ENCODE measurements around the gene RIN1. TPM values are rescaled to one million over a fixed set of nuclear protein-coding genes. Genes with fewer than 3 reads are reported as not detected.
A peak's percentile ranks its signal among the peaks of the same experiment; 100 is the strongest.
"Not testable (repeated sequence)": the region's sequence is repeated elsewhere in the genome, so short reads cannot be mapped to it uniquely, and the experiment has no call there.

Gene RIN1
- total RNA-seq, 1 donor = 4.8 TPM

DNA sequence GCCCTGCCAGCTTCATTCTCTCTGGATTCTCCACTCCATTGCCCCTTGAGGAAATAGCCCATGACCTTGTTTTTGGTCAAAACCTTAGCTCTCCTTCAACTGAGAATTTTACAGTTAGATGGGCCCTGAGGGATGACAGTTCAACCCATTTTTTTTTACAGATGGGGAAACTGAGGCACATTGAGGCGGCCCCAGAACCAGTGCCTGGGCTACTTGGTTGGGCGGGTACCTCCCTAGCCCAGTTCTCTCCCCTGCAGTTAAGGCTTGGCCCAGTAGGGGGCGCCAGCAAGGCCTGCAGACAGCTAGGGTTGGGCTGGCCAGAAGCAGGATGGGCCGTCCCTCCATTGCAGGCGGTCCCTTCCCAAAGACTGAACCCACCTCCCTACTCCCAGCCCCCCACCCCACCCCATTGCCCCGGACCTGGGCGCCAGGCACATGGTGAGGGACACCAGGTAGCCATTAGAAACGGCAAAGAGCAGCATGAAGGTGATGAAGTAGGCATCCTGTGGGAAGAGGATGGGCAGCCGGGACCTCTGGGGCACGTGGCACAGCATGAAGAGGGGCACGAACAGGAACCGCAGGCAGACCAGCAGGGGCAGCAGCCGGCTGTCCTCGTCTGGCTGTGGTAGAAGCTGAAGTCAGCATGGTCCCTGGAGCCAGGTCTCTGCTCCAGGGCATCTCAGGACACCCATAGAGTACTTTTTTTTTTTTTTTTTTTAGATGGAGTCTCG lies 27.7 kb upstream of the RIN1 start:
- Histone ChIP-seq H3K27me3 (ENCODE audit: insufficient read depth, low read length) (no peaks in the 10 kb centered on the region), H3K9me3 (ENCODE audit: low read depth, low read length) (no peaks in the 10 kb centered on the region), H3K4me1 (ENCODE audit: insufficient read depth, low read length) (no peaks in the 10 kb centered on the region), H3K4me3 (ENCODE audit: low read length) (no peak overlapping the region)

DNA sequence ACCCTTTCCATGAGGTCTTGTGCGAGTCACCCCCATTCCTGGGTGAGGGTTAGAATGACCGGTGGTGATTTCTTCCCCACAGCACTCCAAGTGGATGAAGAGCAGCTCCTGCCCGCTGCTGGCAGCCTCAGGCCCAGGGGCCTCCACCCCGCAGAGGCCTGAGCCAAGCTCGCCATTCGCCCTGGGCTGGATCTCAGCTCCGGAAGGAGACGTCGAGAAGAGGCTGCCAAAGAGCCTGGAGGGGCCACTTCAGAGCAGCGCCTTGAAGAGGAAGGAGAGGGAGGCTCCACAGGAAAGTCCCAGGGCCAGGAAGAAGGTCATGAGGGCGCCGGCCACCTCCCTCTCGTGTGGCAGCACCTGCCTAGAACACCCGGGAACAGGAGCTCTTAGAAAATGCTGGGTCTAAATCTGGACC lies 27.0 kb upstream of the RIN1 start:
- Histone ChIP-seq H3K27me3 (ENCODE audit: insufficient read depth, low read length) (no peaks in the 10 kb centered on the region), H3K4me1 (ENCODE audit: insufficient read depth, low read length) (no peaks in the 10 kb centered on the region), H3K9me3 (ENCODE audit: low read depth, low read length) (no peaks in the 10 kb centered on the region), H3K4me3 (ENCODE audit: low read length) (no peak overlapping the region)

DNA sequence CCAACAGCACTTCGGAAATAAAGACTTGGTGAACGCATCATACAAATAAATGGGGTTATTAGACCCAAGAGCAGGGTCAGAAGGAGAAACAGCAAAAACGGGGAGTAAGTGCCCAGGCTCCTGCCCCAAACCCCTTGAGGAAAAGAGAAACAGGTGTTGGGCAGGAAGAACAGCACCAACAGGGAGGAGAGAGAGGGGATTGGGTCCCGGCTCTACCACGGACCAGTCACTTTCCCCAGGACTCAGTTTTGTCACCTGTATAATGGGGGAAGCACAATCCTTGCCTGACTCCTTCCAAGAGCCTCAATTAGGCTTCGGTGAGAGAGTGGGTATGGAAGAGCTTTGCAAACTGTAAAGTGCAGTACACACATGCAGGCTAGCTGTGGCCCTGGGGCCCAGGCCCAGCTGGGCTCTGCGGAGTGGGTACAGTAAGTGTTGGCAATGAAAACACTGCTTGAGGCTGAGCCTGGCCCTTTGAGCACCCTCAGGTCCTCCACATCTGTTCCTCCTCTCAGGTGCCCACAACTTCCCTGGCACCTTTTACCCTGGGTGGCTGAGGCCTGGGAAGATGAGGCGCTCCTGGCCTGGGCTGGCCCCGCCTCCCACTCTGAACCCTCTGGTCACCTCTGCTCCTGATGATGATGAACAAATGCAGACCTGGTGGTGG lies 26.4 kb upstream of the RIN1 start:
- H3K27me3 ChIP-seq (ENCODE audit: insufficient read depth, low read length) = no peaks in the 10 kb centered on the region
- H3K4me3 ChIP-seq (ENCODE audit: low read length) = no peak overlapping the region
- H3K4me1 ChIP-seq (ENCODE audit: insufficient read depth, low read length) = no peaks in the 10 kb centered on the region
- H3K9me3 ChIP-seq (ENCODE audit: low read depth, low read length) = no peaks in the 10 kb centered on the region

DNA sequence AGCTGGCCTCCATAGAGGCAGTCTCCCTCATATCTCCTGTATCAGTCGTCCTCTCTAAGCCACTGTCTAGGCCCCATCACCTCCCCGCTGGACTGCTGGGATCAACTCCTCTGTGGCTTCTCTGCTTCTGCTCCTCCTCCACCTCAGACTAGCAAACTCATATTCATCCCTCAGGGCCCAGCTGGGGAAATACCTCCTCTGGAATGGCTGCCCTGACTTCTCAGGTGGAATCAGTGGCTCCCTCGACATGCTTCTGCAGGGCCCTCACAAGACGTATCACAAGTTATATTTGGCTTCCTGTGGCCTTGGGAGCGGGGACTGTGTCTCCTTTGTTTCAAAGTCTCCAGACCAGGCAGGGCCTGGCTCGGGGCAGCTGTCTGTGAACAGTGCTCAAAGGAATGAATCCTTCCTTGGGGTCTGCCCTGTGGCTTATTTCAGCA lies 25.3 kb upstream of the RIN1 start:
- Histone ChIP-seq H3K4me1 (ENCODE audit: insufficient read depth, low read length) (no peaks in the 10 kb centered on the region), H3K9me3 (ENCODE audit: low read depth, low read length) (no peaks in the 10 kb centered on the region), H3K27me3 (ENCODE audit: insufficient read depth, low read length) (no peaks in the 10 kb centered on the region), H3K4me3 (ENCODE audit: low read length) (no peak overlapping the region)

DNA sequence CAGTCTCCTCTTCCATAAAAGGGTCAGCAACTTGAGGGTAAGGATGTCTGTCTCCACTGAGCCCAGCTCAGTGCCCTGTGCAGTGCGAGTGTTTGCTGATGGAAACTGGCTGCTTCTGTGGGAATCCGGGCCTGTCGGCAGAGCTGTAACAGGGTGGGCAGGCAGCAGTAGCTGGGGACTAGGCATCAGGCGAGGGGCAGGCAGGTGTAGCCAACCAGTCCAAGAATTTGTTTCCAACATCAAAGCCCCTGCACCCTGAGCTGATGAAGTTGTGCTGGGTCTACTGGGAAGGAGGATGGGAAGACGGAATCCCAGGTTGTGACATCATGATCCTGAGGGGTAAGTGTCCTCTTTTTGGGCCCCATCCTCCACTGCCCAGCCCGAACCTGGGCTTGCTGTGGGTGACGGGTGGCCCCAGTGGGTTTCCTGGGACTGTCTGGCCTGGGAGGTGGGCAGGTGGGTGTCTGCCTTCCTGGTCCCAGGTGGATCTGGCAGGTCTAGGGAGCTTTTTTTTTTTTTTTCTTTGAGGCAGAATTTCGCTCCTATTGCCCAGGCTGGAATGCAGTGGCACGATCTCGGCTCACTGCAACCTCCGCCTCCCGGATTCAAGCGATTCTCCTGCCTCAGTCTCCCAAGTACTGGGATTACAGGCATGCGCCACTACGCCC lies 24.3 kb upstream of the RIN1 start:
- no peaks in the 10 kb centered on the region for H3K27me3 ChIP-seq (ENCODE audit: insufficient read depth, low read length)
- H3K4me1 ChIP-seq (ENCODE audit: insufficient read depth, low read length) = no peaks in the 10 kb centered on the region
- H3K4me3 ChIP-seq (ENCODE audit: low read length) = no peak overlapping the region
- no peaks in the 10 kb centered on the region for H3K9me3 ChIP-seq (ENCODE audit: low read depth, low read length)

DNA sequence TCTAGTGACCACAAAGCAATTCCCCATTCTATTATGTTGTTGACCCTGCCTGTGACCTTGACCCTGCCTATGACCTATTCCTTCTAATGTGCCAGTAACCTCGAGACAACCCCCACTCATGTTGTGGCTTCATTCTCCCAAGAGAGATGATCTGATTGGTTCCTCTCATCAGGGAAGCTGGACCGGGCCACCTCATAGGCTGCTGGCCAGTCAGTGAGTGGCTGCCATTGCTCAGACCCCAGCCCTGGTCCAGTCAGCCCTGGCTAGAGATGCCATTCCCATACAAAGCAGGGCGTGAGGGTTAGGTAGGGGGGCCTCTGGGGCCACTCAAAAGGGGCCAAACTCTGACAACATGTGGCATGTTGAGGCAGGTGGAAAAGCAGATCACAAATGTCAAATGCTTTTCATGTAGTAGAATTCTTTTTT lies 23.4 kb upstream of the RIN1 start:
- Histone ChIP-seq H3K9me3 (ENCODE audit: low read depth, low read length) (no peaks in the 10 kb centered on the region), H3K27me3 (ENCODE audit: insufficient read depth, low read length) (no peaks in the 10 kb centered on the region), H3K4me3 (ENCODE audit: low read length) (no peak overlapping the region), H3K4me1 (ENCODE audit: insufficient read depth, low read length) (no peaks in the 10 kb centered on the region)

DNA sequence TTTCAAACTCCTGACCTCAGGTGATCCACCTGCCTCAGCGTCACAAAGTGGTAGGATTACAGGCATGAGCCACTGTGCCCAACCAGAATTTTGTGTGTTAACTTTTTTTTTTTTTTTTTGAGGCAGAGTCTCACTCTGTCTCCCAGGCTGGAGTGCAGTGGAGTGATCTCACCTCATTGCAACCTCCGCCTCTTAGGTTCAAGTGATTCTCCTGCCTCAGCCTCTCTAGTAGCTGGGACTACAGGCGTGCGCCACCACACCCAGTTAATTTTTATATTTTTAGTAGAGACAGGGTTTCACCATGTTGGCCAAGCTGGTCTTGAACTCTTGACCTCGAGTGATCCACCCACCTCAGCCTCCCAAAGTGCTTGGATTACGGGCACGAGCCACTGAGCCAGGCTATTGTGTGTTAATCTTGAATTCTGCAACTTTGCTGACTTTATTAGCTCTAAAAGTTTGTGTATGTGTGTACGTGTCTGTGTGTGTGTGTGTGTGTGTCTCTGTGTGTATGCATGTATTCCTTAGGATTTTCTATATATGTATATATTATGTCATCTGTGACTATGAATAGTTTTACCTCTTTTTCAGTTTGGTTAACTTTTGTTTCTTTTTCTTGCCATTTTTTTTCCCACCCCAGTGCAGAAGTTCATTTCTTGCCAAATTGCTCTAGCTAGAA lies 14.5 kb upstream of the RIN1 start:
- not testable (repeated sequence) for H3K9me3 ChIP-seq (ENCODE audit: low read depth, low read length); H3K27me3 ChIP-seq (ENCODE audit: insufficient read depth, low read length); H3K4me3 ChIP-seq (ENCODE audit: low read length)
- peaks cover 22% of the 10 kb centered on the region for H3K4me1 ChIP-seq (ENCODE audit: insufficient read depth, low read length)

DNA sequence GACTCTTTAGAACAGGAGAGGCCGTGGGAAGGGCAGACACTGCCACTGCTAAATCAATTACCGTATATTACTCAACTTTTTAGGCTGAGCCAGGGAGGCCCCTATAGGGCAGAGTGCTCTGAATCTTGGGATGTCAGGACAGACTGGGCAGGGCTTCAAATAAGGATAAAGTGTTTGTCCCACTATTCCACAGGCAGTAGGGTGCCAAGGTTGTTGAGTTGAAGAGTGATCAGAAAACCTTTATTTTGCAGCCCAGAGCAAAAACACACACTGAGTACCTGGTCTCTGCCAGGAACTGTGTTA lies 12.8 kb upstream of the RIN1 start:
- Histone ChIP-seq H3K27me3 (ENCODE audit: insufficient read depth, low read length) (no peaks in the 10 kb centered on the region), H3K4me1 (ENCODE audit: insufficient read depth, low read length) (peaks cover 36% of the 10 kb centered on the region), H3K4me3 (ENCODE audit: low read length) (no peak overlapping the region), H3K9me3 (ENCODE audit: low read depth, low read length) (no peaks in the 10 kb centered on the region)

DNA sequence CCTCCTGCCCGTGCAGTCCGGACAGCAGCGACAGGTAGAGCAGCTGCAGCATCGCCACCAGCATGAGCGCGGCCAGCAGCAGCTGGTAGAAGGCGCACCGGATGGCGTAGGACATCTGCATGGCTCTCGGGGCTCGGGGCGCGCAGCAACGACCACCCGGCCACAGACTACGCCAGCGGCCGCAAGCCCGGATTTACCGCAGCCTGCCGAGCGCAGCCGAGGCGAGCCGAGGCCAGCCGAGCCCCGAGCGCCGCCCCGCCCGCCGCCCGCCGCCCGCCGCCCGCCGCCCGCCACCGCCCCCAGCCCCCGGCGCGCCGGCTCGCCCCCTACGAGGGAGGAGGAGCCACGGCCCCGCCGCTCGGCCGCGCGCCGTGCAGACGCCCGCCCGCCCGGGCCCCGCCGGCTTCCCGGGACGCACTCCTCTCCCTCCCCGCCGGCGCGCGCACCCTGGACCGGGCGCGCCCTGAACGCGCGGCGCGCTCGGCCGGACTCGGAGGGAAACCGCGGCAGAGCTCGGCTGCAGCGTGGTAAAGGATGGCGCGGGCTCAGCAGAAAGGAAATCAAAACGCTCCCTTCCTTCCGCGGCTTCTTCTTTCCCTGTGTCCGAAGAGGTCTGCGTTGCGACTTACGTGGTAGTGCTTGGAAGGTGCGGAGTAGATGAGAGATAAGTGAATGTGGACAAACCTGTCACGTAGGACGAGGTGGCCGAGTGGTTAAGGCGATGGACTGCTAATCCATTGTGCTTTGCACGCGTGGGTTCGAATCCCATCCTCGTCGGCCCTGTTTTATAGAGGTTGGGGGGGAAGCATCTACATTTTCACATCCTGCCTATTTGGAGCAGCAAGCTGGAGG lies 11.4 kb upstream of the RIN1 start, which contains the start of gene B4GAT1:
Gene B4GAT1 (minus strand): TSS at position 205 of the 852 bp plus-strand sequence. CDS start 84 bp downstream, at position 121.
- H3K9me3 ChIP-seq (ENCODE audit: low read depth, low read length) = no peaks in the 10 kb centered on the region
- H3K4me1 ChIP-seq (ENCODE audit: insufficient read depth, low read length) = peaks cover 46% of the 10 kb centered on the region
- H3K4me3 ChIP-seq (ENCODE audit: low read length) = peak within 1 kb of the TSS; percentile 61

DNA sequence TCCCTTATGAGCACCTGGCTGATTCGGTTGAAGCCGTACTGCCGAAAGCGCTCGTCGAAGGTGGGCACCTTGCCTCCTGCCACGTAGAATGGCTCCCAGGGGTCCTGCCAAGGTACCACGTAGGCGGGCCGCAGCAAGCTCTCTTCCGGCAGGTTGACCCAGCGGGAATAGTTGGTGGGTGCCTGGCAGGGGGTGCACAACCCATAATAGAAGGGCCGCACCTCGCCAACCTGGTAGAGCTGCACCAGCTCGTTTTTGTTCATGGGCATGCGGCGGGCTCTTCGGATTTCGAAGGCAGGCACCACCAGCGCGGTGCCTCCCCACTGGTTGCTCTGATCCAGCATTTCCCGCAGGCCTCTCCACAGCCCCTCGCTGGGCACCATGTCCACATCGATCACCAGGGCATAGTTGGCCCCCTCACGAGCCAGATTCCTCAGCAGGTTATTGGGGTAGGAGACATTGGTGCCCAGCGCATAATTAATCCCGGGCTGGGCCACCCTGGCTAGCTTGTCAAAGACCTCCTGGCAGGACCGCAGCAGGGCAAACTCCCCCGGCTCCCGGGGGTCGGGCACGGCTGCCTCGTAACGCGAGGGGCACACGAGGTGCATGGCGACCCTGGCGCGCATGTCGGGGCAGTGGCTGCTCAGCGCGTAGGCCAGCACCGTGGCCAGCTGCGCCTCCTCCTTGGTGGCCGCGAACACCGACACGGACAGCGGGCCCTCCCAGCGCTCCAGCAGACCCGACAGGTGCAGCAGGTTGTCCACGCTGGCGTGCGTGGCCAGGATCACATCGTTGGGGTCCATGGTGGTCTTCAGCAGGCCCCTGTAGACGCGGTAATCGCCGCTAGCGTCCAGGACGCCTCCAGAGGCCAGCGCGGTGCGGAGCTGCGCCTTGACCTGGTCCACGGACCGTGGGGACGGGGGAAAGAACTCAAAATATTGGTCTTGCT lies 10.5 kb upstream of the RIN1 start:
- Histone ChIP-seq H3K4me1 (ENCODE audit: insufficient read depth, low read length) (peaks cover 46% of the 10 kb centered on the region), H3K4me3 (ENCODE audit: low read length) (peak overlapping the region; percentile 44)

More for the DNA sequence above, 11.4 kb upstream of the RIN1 start, which contains the start of gene B4GAT1:
- no peaks in the 10 kb centered on the region for H3K27me3 ChIP-seq (ENCODE audit: insufficient read depth, low read length)

DNA sequence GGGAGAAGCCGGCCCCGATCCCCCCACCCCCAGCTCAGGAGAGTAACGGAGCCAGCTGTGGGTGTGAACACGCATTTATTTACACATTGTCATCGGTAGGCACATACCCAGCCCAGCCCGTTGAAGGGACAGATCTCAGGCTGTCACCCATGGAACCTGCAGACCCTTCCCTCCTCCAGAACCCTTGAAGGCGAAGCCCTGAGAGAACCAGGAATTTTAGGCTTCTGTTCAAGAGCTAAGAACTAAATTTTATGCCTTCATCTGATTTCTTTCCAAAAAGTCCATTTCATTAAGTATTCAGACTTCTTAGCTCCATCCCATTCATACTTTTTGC lies 9.0 kb upstream of the RIN1 start:
- Histone ChIP-seq H3K4me3 (ENCODE audit: low read length) (peak overlapping the region; percentile 87), H3K4me1 (ENCODE audit: insufficient read depth, low read length) (peaks cover 46% of the 10 kb centered on the region), H3K9me3 (ENCODE audit: low read depth, low read length) (no peaks in the 10 kb centered on the region), H3K27me3 (ENCODE audit: insufficient read depth, low read length) (no peaks in the 10 kb centered on the region)

More for the DNA sequence above, 10.5 kb upstream of the RIN1 start:
- no peaks in the 10 kb centered on the region for H3K9me3 ChIP-seq (ENCODE audit: low read depth, low read length)
- no peaks in the 10 kb centered on the region for H3K27me3 ChIP-seq (ENCODE audit: insufficient read depth, low read length)

DNA sequence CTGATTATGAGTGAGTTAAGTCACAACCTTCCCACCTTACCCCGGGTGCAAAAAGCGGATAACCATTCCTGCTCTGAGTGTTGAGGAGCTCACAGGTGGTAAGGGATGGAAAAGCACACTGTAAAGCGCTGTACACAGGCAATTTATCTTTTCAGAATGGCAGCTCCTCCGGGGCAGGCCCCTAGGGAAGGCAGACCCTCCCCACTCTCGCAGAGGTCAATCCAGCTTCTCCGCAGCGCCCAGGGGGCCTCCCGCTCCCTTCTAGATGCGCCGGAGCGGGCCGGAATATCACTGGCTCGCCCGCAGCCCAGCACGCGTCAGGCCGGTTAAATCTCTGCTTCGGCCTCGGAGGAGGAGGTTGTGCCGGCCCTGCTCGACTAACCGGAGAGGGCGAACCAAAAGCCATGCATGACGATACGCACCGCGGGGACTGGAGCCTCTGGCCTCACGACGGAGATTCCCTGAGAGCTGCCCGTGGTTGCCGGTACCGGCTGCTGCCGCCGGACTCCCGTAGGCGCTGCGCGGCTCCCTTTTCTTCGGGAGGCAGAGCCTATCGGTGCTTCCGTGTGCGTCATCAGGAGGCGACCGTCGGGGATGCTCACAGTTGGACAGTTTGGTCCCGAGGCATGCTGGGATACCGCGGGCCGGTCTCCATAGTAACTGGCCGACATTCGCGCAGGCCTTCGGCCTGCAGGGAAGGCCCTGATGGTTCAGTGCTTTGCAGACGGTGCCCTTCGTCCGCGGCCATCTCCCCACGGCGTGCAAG lies 8.5 kb upstream of the RIN1 start, which contains the start of gene BRMS1:
Gene BRMS1 (minus strand): TSS at position 555 of the 766 bp plus-strand sequence. CDS start 2,870 bp downstream, outside the sequence.
- peaks cover 46% of the 10 kb centered on the region for H3K4me1 ChIP-seq (ENCODE audit: insufficient read depth, low read length)
- H3K4me3 ChIP-seq (ENCODE audit: low read length) = peak within 1 kb of the TSS; percentile 87
- H3K27me3 ChIP-seq (ENCODE audit: insufficient read depth, low read length) = no peaks in the 10 kb centered on the region

DNA sequence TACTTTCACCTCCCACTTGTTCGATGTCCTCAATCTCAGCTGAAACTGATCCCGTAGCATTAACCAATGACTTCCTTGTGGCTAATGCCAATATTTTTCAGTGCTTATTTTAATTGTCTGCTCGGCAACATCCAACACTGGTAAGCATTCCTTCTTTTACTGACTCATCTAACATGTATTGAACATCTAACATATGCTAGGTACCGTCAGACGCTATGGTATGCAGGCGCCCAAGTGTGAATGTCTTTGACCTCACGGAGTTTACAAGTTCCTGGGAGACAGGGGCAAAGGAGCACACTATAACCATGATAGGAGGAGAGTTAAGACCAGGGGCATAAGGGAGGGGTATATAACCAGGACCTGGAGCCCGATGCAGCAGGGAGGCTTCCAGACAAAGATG lies 6.9 kb upstream of the RIN1 start:
- Histone ChIP-seq H3K27me3 (ENCODE audit: insufficient read depth, low read length) (no peaks in the 10 kb centered on the region), H3K4me1 (ENCODE audit: insufficient read depth, low read length) (peaks cover 44% of the 10 kb centered on the region), H3K9me3 (ENCODE audit: low read depth, low read length) (no peaks in the 10 kb centered on the region), H3K4me3 (ENCODE audit: low read length) (no peak overlapping the region)

More for the DNA sequence above, 8.5 kb upstream of the RIN1 start, which contains the start of gene BRMS1:
- H3K9me3 ChIP-seq (ENCODE audit: low read depth, low read length) = no peaks in the 10 kb centered on the region

Data from mononuclear cell (primary cell).